Ammon's horn (tissue), 1 donor: ENCODE measurements around the gene IQSEC3.

Source experiments
- DNase-seq: peaks from one replicate; pipeline ENCODE4 v3.0.0-alpha.2; 2016; ENCODE audit warnings: low spot score

Gene IQSEC3

GRCh38 chr12:197911-198695 is 131.5 kb downstream of the IQSEC3 start:
- DNase-seq: no peak

- no peak for DNase-seq
Measured at GRCh38 chr12:198705-199104, 132.1 kb downstream of the IQSEC3 start.

- DNase-seq: no peak
Measured at GRCh38 chr12:201361-201760, 134.8 kb downstream of the IQSEC3 start.

- DNase-seq: peak; percentile 56
Measured at GRCh38 chr12:202081-202731, 135.6 kb downstream of the IQSEC3 start.

GRCh38 chr12:203074-203461 is 136.5 kb downstream of the IQSEC3 start:
- no peak for DNase-seq

- DNase-seq: peak; percentile 60
Measured at GRCh38 chr12:203462-204260, 137.1 kb downstream of the IQSEC3 start.

GRCh38 chr12:204261-204678 is 137.7 kb downstream of the IQSEC3 start:
- DNase-seq: no peak

- no peak for DNase-seq
Measured at GRCh38 chr12:205026-205425, 138.5 kb downstream of the IQSEC3 start.

- DNase-seq: no peak
Measured at GRCh38 chr12:206746-207440, 140.3 kb downstream of the IQSEC3 start.

GRCh38 chr12:207804-208203 is 141.2 kb downstream of the IQSEC3 start:
- DNase-seq: no peak

- no peak for DNase-seq
Measured at GRCh38 chr12:208813-209212, 142.2 kb downstream of the IQSEC3 start.

- no peak for DNase-seq
Measured at GRCh38 chr12:209246-209645, 142.7 kb downstream of the IQSEC3 start.

GRCh38 chr12:209851-210250 is 143.3 kb downstream of the IQSEC3 start:
- no peak for DNase-seq

- DNase-seq: no peak
Measured at GRCh38 chr12:210277-211141, 143.9 kb downstream of the IQSEC3 start.

- no peak for DNase-seq
Measured at GRCh38 chr12:211142-211465, 144.5 kb downstream of the IQSEC3 start.

- no peak for DNase-seq
Measured at GRCh38 chr12:211639-212414, 145.3 kb downstream of the IQSEC3 start.

- no peak for DNase-seq
Measured at GRCh38 chr12:212415-212714, 145.8 kb downstream of the IQSEC3 start.

- no peak for DNase-seq
Measured at GRCh38 chr12:212715-213526, 146.4 kb downstream of the IQSEC3 start.

- DNase-seq: no peak
Measured at GRCh38 chr12:213527-213932, 147.0 kb downstream of the IQSEC3 start.
